ENCODE results near the gene PGAP2.
A peak's percentile ranks its signal among the peaks of the same experiment; 100 is the strongest.

Gene PGAP2

GRCh38 chr11:3834349-3834663 lies 25.9 kb downstream of the PGAP2 start:
- no peak for DNase-seq

DNA sequence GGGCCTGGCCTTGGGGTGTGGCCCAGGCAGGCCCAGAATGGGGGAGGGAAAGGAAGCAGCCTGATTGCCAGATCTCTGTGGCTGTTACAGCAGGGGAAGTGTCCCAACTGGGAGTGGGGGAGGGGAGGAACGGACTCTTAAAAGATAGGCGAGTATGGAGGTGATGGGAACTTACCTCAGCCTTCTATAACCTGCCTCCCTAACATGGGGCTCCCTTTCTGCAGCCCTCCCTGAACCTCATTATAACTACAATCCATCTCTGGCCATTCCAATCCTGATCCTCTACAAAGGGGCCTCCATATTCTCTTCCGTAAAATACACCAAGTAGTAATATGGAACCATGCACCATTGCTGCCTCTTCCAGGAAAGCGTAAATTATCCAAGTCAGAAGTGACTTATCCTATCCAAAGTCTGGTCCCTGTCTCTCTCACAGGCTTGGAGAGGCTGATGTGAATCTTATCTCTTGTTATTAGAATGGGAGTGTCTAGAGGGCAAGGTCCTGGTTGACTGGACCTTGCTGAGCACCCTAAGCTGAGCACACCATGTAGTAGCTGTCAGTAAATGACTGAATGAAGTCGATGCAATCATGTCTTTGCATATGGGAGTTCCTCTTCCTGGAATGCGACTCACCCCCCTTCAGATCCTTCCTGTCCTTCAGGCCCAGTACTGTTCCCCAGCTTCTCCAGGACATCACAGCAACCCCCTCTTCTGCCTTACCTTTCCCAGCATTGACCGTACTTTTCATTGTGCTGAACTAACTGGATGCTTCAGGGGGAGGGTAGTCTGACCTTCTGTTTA lies 26.5 kb downstream of the PGAP2 start:
- DNase-seq = no peak

- no peak for DNase-seq
These were observed 27.4 kb downstream of the PGAP2 start for GRCh38 chr11:3835751-3836150.

DNA sequence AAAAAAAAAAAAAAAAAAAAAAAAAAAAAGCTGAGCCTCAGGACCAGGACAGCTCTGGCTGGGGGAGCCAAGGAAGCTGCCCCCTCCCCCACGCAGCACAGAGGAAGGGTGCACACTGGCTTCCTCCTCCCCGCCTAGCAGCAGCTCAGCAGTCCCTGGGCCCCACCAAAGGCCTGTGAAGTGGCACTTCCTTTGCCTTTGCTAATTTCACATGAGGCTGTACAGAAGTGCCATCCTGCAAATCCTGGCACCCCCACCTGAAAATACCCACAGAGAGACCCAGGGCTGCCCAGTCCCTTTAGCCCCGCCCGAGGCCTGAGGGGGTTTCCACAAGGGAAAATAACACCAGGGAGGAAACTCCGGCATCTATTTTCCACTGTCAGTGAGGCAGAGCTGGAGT lies 28.5 kb downstream of the PGAP2 start:
- no peak for DNase-seq

DNA sequence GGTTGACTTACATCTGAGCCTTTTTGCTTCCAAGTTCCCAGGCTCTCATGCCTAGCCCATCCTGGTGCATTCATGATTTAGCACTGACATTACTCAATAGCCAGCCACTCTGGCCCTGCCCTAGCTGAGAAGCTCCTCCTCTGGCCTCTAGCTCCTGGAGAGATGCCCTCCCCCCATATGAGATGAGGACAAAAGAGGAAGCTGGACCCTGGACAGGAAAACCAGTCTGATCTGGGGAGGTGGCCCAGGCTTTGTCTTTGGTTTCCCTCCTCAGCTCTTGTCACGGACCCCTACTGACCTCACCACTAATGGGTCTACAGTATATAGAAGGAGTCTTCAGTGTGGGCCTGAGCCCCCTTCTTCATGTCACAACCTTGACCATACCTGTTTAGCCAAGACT lies 29.4 kb downstream of the PGAP2 start:
- no peak for DNase-seq

DNA sequence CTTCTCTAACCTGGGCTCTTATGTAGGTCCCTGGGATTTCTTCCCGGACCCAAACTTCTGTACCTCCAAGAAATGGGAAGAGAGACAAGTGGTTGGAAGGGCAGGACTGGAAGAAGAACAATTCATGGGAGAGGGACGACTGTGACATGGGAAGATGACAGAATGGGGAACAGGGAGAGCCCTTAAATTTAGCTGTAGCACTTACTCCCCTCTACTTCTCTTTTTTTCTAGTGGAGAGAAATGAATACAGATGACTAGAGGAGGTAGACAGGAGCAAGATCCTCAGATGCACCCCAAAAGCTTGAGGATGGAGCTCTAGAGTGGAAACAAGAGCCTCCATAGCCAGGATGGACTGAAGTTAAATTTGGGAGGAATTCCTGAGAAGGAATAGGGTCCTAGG lies 30.1 kb downstream of the PGAP2 start:
- no peak for DNase-seq

GRCh38 chr11:3840004-3840869 lies 31.9 kb downstream of the PGAP2 start:
- no peak for DNase-seq

GRCh38 chr11:3840870-3841425 lies 32.6 kb downstream of the PGAP2 start, which contains the start of gene RHOG:
TSS of gene RHOG (minus strand) at chr11:3840959. CDS start at chr11:3828138, 12,821 bp downstream.
- peak; percentile 51 to 53 for DNase-seq

GRCh38 chr11:3841426-3842350 lies 33.3 kb downstream of the PGAP2 start:
- DNase-seq = peak; percentile 60 to 78

DNA sequence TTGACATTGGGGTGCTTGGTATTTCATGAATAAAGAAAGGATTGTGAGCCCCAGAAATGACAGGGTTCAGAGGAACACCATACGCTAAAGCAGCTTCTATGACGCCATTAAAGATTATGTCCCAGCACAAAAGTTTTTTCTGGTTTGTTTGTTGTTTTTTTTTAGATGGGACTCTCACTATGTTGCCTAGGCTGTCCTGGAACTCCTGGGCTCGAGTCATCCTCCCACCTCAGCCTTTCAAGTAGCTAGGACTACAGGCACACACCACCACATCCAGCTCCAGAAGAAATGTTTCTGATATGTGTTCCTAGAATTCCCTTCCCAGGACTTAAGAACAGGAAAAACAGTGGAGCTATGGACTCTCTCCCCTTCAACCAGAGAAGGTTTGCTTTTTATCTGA lies 35.0 kb downstream of the PGAP2 start:
- DNase-seq = no peak

DNA sequence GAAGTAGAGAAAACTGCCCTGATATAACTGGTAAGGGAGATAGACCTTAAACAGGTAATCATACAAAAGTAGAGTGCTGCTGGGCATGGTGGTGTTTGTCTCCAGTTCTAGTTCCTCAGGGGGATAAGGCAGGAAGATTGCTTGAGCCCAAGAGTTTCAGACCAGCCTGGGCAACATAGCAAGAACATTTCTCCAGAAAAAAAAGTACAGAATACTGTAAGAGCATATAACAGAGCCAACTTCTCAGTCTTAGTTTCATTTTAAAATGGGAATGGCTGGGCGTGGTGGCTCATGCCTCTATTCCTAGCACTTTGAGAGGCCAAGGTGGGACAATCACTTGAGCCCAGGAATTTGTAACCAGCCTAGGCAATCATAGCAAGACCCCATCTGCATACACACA lies 36.9 kb downstream of the PGAP2 start:
- no peak for DNase-seq

GRCh38 chr11:3845670-3846069 lies 37.3 kb downstream of the PGAP2 start:
- no peak for DNase-seq

DNA sequence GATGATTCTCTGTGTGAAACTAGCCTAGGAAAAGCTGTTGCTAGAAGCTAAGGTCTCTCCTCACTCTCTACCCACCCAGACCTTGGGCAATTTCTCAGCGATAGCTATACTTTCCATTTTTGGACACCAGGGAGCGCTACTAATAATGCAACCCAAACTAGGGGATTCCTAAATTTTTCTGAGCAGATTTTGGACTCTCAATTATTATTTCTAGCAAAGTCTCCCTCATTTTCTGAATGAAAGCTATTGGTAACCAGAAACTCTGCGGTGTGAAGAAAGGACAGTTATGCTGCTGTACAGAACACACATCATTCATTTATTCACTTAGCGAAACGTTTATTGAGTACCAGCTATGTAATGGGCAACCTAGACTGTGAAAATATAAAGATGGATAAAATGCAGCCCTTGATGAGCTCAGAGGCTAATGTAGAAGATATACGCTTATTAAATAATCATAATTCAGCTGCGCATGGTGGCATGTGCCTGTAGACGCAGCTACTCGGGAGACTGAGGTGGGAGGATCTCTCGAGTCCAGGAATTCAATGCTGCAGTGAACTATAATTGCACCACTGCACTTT lies 41.0 kb downstream of the PGAP2 start:
- DNase-seq = peak; percentile 16 to 30

DNA sequence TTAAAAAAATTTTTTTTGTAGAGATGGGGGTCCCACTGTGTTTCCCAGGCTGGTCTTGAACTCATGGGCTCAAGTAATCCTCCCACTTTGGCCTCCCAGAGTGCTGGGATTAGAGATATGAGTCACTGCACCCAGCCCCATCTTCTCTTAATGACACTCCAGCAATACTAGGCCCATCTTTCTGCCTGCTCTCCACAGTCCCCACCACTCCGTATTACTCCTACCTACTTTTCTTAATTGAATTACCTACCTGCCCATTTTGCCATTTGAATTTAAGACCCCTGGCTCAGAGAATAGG lies 45.1 kb downstream of the PGAP2 start:
- no peak for DNase-seq

DNA sequence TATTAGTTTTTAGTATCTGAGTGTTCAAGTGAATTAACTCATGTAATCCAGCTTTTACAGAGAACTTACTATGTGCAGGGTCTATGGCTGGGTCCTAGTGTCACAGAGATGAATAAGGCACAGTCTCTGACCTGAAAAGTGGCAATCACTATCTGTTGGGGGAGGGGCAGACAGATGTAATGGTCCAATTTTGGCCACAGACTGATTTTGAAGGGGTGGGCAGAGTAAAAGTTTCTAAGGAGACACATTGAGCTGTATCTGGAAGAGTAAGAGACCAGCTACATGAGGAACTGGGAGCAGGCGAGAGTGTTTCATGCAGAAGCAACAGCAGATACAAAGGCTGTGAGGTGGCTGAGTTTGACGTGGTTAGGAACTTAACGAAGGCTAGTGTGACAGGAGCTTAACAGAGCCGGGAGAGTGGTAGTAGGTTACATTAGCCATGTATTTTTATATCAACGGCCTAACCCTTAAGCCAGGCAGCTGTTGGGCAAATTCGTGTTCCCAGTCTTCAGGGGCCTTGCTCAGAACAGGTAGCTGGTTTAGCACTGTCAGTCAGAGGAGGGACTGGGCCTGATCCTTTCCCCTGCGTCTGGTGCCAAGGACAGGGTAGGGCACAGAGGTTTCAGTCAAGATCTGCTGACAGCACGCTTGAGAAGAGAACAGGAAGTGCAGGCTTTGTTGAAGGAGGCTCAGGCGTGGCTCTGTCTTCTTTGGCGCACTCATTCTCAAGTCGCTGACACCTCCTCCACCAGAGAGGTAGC lies 45.7 kb downstream of the PGAP2 start:
- DNase-seq = no peak

- no peak for DNase-seq
These were observed 46.3 kb downstream of the PGAP2 start for GRCh38 chr11:3854660-3854976.

DNA sequence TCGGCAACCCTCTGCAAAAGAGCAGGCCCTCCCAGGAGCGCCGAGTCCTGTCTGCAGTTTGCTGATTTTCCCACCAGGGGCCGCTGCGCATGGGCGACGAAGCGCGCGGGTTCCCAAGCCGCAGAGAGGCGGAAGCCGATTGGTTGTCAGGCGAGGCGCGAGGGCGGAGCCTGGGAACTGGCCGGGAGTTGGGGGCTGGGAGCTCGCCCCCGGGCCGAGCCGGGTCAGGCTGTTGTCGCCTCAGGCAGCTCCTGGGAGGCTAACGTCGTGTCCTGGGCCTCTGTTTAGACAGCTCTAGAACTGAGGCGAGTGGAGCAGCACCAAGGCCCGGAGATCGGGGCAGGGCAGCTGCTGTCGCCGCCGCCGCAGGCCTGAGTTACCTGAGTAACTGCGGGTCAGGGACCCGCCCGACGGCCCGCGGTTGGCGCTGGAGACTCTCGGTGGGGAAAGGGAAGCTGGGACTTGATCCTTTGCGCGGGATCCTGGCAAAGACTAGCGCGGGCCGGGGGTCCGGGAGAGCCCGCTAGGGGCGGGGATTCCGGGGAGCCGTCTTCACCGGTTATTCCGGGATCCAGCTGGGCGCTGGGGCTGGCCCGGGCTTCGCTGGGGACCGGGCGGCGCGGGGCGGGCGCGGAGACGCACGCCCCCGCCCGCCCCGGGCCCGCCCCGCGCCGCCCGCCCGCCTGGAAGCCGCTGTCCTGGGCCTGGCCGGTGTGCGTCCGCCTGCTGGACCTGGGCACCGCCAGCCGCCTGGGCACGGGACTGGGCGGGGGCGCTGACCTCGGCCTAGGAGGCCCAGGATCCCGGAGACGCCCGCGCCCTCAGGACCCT lies 46.8 kb downstream of the PGAP2 start, which contains the start of gene STIM1:
Gene STIM1 (plus strand): TSS at position 688 of the 831 bp plus-strand sequence. CDS start 607 bp downstream, outside the sequence.
- peak; percentile 88 to 92 for DNase-seq

DNA sequence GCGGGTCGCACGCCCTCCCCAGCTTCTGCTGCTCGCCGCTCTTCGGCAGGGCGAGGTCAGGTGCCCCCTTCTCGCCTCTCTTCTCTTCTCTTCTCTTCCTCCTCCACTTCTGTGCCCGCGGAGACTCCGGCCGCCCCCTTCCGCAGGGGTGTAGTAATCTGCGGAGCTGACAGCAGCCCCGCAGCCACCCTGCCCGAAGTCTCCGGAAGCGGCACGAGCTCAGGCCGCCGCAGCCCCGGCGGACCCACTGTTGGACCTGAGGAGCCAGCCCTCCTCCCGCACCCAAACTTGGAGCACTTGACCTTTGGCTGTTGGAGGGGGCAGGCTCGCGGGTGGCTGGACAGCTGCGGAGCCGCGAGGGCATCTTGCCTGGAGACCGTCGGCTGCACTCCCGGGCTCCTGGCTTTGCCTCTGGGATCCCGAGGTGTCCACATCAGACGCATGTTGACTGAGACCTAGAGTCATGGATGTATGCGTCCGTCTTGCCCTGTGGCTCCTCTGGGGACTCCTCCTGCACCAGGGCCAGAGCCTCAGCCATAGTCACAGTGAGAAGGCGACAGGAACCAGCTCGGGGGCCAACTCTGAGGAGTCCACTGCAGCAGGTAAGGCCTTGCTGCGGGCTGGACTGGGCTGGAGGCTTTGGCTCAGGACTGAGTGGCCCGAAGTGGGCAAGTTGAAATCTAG lies 47.6 kb downstream of the PGAP2 start:
- DNase-seq = no peak

GRCh38 chr11:3856856-3857553 lies 48.6 kb downstream of the PGAP2 start:
- no peak for DNase-seq

GRCh38 chr11:3857628-3858027 lies 49.3 kb downstream of the PGAP2 start:
- no peak for DNase-seq

Measured in NCI-H2081 (cell line).